SU-DHL-6 (cell line): ENCODE results near the gene SLC28A3.

Source experiments
- CTCF ChIP-seq: fragments of 200-600 bp; sonication (generic); IDR thresholded peaks from one replicate; pipeline ENCODE4 v1.5.1; 2017; ENCODE audit warnings: antibody characterized with exemption, mild to moderate bottlenecking, low read length, moderate library complexity; ENCODE audit not compliant: insufficient read depth, poor library complexity, severe bottlenecking
- EZH2phosphoT487 ChIP-seq: fragments of 200-600 bp; sonication (generic), shearing (Covaris generic); conservative IDR thresholded peaks from 2 replicates; pipeline ENCODE4 v1.6.1; 2018; ENCODE audit warnings: mild to moderate bottlenecking, antibody characterized with exemption, low read length, moderate library complexity, mixed read lengths

GRCh38 chr9:84228130-84228720, 112.3 kb downstream of the SLC28A3 start:
- no peak for TF ChIP-seq CTCF
- TF ChIP-seq EZH2phosphoT487: no peak
